Heart left ventricle (tissue), 16 donors: ENCODE results near the gene HDAC10. TPM values are rescaled to one million over a fixed set of nuclear protein-coding genes. Genes with fewer than 3 reads are reported as not detected.

Experiments used
- ATAC-seq, 4 donors: fragments of 200-7000 bp; cut with Tn5 transposase; one replicate each; pipeline ENCODE4 v1.9.1; 2020 to 2022; ENCODE audit warnings: moderate library complexity in 4 of 4, mild to moderate bottlenecking in 3 of 4, moderate number of reproducible peaks in 1 of 4
- DNase-seq, 5 donors: peaks; one replicate each; pipeline ENCODE4 v3.0.0-alpha.2; 2020
- H3K27ac ChIP-seq, 12 donors: fragments of 200-600 bp; sonication (generic) in 4 of 12; one replicate each; pipeline versions ENCODE4 v1.5.0 to v1.8.0; 2016 to 2022; ENCODE audit warnings: mild to moderate bottlenecking in 2 of 12
- H3K27me3 ChIP-seq, 9 donors: fragments of 200-600 bp; sonication (generic) in 2 of 9; one replicate each; pipeline versions ENCODE4 v1.5.1 to v1.8.0; 2016 to 2022; ENCODE audit warnings: mild to moderate bottlenecking in 3 of 9
- H3K36me3 ChIP-seq, 9 donors: fragments of 200-600 bp; sonication (generic) in 2 of 9; one replicate each; pipeline versions ENCODE4 v1.5.0 to v1.8.0; 2018 to 2022; ENCODE audit warnings: mild to moderate bottlenecking in 2 of 9
- H3K4me1 ChIP-seq, 12 donors: fragments of 200-600 bp; sonication (generic) in 4 of 12; one replicate each; pipeline versions ENCODE4 v1.5.0 to v1.8.0; 2016 to 2022; ENCODE audit warnings: mild to moderate bottlenecking in 3 of 12
- H3K4me3 ChIP-seq, 12 donors: fragments of 200-600 bp; sonication (generic) in 4 of 12; one replicate each; pipeline versions ENCODE4 v1.5.0 to v1.8.0; 2017 to 2022; ENCODE audit warnings: mild to moderate bottlenecking in 9 of 12, moderate library complexity in 4 of 12
- H3K9me3 ChIP-seq, 12 donors: fragments of 200-600 bp; sonication (generic) in 4 of 12; one replicate each; pipeline versions ENCODE4 v1.5.0 to v1.8.0; 2016 to 2022; ENCODE audit warnings: mild to moderate bottlenecking in 1 of 12
- CTCF ChIP-seq, 12 donors: fragments of 200-600 bp; sonication (generic) in 4 of 12; IDR thresholded peaks; one replicate each; pipeline versions ENCODE4 v1.5.0 to v1.8.0; 2018 to 2022; ENCODE audit warnings: antibody characterized with exemption in 12 of 12, mild to moderate bottlenecking in 5 of 12
- POLR2A ChIP-seq, 2 donors: fragments of 450-650 bp; IDR thresholded peaks; one replicate each; pipeline ENCODE4 v1.6.1; 2017; ENCODE audit warnings: antibody characterized with exemption in 2 of 2, mild to moderate bottlenecking in 2 of 2, moderate library complexity in 2 of 2
- WGBS, 4 donors: extraction: QIAGEN DNeasy Blood & Tissue Kit in 2 of 4; methylation state at CpG; one replicate each; pipeline versions ENCODE4 v1.1.5 to v1.1.7; 2013 to 2018; 5-methylcytosine and 5-hydroxymethylcytosine counted together
- intact Hi-C, 10 donors: fragments of 100-400 bp; cut with DNase I; formaldehyde crosslinking; loops; one replicate each; pipeline versions ENCODE4 v1.11.1 to v1.14.2; 2022
- polyA plus RNA-seq, 2 donors: library from polyadenylated mRNA; stranded (reverse); fragments of 200-250 nt; gene quantifications; one replicate each; pipeline ENCODE4 v1.2.3, GENCODE V29; 2013
- total RNA-seq, 9 donors: library from RNA; depleted of rRNA in 2 of 9; stranded (reverse); fragments of >200 nt in 2 of 9; fragmentation: NEBNext Ultra II Directional in 3 of 9; extraction: Animal tissue kit (Norgen Biotek cat#: 25700) in 3 of 9; gene quantifications; one replicate each; pipeline versions ENCODE4 v1.1.0 to v1.2.4, GENCODE V29; 2016 to 2023
- donor health status: ischemic (EF 13 %, LVEDD 7.1; RV severe dilation, severe dysfunction).
- donor health status: healthy with polysubstance abuse.
- donor health status: DM: no; HTN: yes; CAD: no.
- donor health status: DM: no; HTN: no; CAD: no.
- donor health status: ischemic (EF 25% LVEDD 6.9; RV normal size, moderate dysfunction).
- donor health status: ischemic (EF 25% LVEDD 5.7; RV mildly dilated, moderate dysfunction).
- donor health status: healthy.
- donor health status: DM: yes; HTN: yes; CAD: no.
- donor health status: ischemic (EF 35%, LVEDD 5.7; RV mildly dilated, moderate dysfunction).
- donor health status: nonischemic (EF 11% LVEDD 7.7; RV severe dilation, severe dysfunction).
- donor health status: DM: yes; HTN: yes; CAD: no.
- donor health status: PGD.
- donor health status: ischemic (EF 29% LVEDD 5.4; RV normal size, mild dysfunction).
- donor health status: nonischemic (EF 23%, LVEDD 6.1; RV moderate dilation, normal function).

Gene HDAC10
- total and polyA plus RNA-seq, 11 donors = 6.2 to 22.4 (median 10.8) TPM

GRCh38 chr22:50278461-50278860 lies 27.4 kb upstream of the HDAC10 start:
- Histone ChIP-seq H3K27me3 (no peaks in the 10 kb centered on the region), H3K9me3 (no peaks in the 10 kb centered on the region), H3K36me3 (peaks cover 0 to 86% (median 83%) of the 10 kb centered on the region in 9 donors), H3K27ac (no peak overlapping the region), H3K4me1 (peaks cover 0 to 21% (median 4%) of the 10 kb centered on the region in 12 donors), H3K4me3 (no peak overlapping the region)
- 91 to 95% (median 92%) methylated on average over 4 to 21 of the region's 21 CpGs for WGBS, 4 donors
- ATAC-seq (no peak), DNase-seq (no peak)
- TF ChIP-seq POLR2A (IDR thresholded peaks at IDR 0.05) (no peak), CTCF (IDR thresholded peaks at IDR 0.05) (no peak)
- intact Hi-C loops = loop anchor here in 4 of 10 donors (5.0 kb wide), 1 partner anchor 49 kb away; the partner anchor contains the start of gene DENND6B (in 4 of the 4)

GRCh38 chr22:50277761-50278160 lies 26.7 kb upstream of the HDAC10 start:
- Histone ChIP-seq H3K4me3 (no peak overlapping the region), H3K36me3 (peaks cover 0 to 79% (median 76%) of the 10 kb centered on the region in 9 donors), H3K27me3 (no peaks in the 10 kb centered on the region), H3K27ac (no peak overlapping the region), H3K9me3 (no peaks in the 10 kb centered on the region), H3K4me1 (peaks cover 0 to 22% (median 4%) of the 10 kb centered on the region in 12 donors)
- WGBS, 4 donors = 88 to 90% (median 89%) methylated on average over 25 of the region's 25 CpGs
- TF ChIP-seq POLR2A (IDR thresholded peaks at IDR 0.05) = no peak
- TF ChIP-seq CTCF (IDR thresholded peaks at IDR 0.05) = no peak
- DNase-seq (no peak), ATAC-seq (no peak)
- intact Hi-C loops = loop anchor here in 6 of 10 donors (2.0 to 5.0 kb wide), 3 partner anchors 29 to 50 kb away; partner anchors contain the start of genes DENND6B (in 5 of the 6) and PLXNB2 (in 1 of the 6)

GRCh38 chr22:50276143-50276542 lies 25.1 kb upstream of the HDAC10 start:
- H3K27ac ChIP-seq = peak overlapping the region in 1 of 12 donors; percentile 17
- 63 to 67% (median 65%) methylated on average over 23 to 25 of the region's 25 CpGs for WGBS, 4 donors
- H3K4me1 ChIP-seq = peaks cover 0 to 27% (median 15%) of the 10 kb centered on the region in 12 donors
- H3K4me3 ChIP-seq = no peak overlapping the region
- ATAC-seq = peak; percentile 53 to 87 (median 81)
- peak in 4 of 5 donors; percentile 68 to 86 (median 73) for DNase-seq
- no peaks in the 10 kb centered on the region for H3K9me3 ChIP-seq
- TF ChIP-seq POLR2A (IDR thresholded peaks at IDR 0.05) (no peak), CTCF (IDR thresholded peaks at IDR 0.05) (peak; percentile 42 to 77 (median 58))
- H3K36me3 ChIP-seq = peaks cover 0 to 63% (median 60%) of the 10 kb centered on the region in 9 donors
- H3K27me3 ChIP-seq = peaks cover 0 to 9% (median 0%) of the 10 kb centered on the region in 9 donors
- intact Hi-C loops = loop anchor here in 7 of 10 donors (1.0 to 5.0 kb wide), 4 partner anchors 31 to 51 kb away; partner anchors contain the start of genes DENND6B (in 6 of the 7) and PLXNB2 (in 1 of the 7)

GRCh38 chr22:50275181-50276055 lies 24.4 kb upstream of the HDAC10 start:
- peaks cover 0 to 56% (median 53%) of the 10 kb centered on the region in 9 donors for H3K36me3 ChIP-seq
- H3K27ac ChIP-seq = no peak overlapping the region
- DNase-seq = no peak
- intact Hi-C loops = loop anchor here in 8 of 10 donors (1.0 to 5.0 kb wide), 5 partner anchors 31 to 55 kb away; partner anchors contain the start of genes DENND6B (in 6 of the 8) and PLXNB2 (in 1 of the 8)
- H3K9me3 ChIP-seq = no peaks in the 10 kb centered on the region
- peaks cover 3 to 35% (median 22%) of the 10 kb centered on the region in 12 donors for H3K4me1 ChIP-seq
- H3K4me3 ChIP-seq = no peak overlapping the region
- 86 to 90% (median 88%) methylated on average over 35 to 43 of the region's 43 CpGs for WGBS, 4 donors
- peaks cover 0 to 10% (median 0%) of the 10 kb centered on the region in 9 donors for H3K27me3 ChIP-seq
- no peak for TF ChIP-seq POLR2A (IDR thresholded peaks at IDR 0.05)
- TF ChIP-seq CTCF (IDR thresholded peaks at IDR 0.05) = no peak
- no peak for ATAC-seq
